NCI-H1048 (cell line): Measurements from ENCODE around the gene TAGLN.
"Not testable (repeated sequence)": the region's sequence is repeated elsewhere in the genome, so short reads cannot be mapped to it uniquely, and the experiment has no call there.

ENCODE experiments used
- DNase-seq: peaks from one replicate; lab custom pipeline; 2025; lab: John Stamatoyannopoulos, UW

TAGLN gene

GRCh38 chr11:117180661-117181585, 18.2 kb upstream of the TAGLN start:
- DNase-seq = no peak

DNA sequence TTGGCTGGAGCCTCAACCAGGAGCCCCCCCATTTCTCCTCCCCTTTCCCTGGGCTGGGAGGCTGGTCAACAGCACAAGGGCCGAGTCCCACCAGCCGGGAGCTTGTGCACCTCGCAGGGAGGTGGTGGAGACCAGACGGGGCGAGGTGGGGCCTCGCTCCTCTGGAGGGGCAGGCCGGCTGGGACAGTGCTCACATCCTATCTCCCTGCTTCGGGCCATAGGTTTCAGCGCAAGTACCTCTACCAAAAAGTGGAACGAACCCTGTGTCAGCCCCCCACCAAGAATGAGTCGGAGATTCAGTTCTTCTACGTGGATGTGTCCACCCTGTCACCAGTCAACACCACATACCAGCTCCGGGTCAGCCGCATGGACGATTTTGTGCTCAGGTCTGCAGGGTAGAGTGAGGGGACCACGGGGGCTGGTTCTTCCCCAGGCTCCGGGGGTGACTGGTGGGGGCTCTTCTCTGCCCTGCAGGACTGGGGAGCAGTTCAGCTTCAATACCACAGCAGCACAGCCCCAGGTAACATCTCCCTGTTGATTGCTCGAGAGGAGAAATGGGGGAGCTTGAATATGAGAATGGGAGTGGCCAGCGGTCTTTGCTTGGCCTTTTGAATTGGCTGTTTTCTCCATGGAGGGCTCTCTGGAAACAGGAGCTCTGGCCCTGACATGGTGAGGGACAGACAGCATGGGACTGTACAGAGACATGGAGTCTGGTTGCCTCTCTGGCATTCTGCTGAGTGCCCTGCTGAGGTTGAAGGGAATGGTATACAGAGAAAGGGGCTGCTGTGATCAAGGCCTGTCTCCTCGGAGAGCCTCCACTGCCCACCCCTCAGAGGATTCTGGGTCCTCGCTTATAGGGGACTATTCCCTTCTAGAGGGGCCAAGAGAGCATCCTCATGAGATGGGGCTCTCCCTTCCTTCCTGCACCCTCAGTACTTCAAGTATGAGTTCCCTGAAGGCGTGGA, 17.3 kb upstream of the TAGLN start:
- no peak for DNase-seq

DNA sequence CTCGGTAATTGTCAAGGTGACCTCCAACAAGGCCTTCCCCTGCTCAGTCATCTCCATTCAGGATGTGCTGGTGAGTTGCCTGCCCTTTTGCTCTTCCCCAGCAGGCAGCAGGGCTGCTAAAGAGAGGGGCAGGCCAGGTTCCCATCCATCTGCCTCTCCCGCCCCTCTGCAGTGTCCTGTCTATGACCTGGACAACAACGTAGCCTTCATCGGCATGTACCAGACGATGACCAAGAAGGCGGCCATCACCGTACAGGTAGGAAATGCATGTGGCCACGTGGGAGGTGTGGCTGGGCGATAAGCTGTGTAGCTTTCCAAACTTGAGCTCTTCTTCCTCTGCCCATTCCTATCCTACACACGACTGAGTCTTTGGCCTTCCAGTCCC, 16.6 kb upstream of the TAGLN start:
- no peak for DNase-seq

DNA sequence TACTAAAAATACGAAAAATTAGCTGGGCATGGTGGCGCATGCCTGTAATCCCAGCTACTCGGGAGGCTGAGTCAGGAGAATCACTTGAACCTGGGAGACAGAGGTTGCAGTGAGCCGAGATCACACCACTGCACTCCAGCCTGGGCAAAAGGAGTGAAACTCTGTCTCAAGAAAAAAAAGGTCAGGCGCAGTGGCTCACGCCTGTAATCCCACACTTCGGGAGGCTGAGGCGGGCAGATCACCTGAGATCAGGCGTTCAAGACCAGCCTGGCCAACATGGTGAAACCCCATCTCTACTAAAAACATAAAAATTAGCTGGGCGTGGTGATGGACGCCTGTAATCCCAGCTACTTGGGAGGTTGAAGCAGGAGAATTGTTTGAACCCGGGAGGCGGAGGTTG, 16.0 kb upstream of the TAGLN start:
- not testable (repeated sequence) for DNase-seq

DNA sequence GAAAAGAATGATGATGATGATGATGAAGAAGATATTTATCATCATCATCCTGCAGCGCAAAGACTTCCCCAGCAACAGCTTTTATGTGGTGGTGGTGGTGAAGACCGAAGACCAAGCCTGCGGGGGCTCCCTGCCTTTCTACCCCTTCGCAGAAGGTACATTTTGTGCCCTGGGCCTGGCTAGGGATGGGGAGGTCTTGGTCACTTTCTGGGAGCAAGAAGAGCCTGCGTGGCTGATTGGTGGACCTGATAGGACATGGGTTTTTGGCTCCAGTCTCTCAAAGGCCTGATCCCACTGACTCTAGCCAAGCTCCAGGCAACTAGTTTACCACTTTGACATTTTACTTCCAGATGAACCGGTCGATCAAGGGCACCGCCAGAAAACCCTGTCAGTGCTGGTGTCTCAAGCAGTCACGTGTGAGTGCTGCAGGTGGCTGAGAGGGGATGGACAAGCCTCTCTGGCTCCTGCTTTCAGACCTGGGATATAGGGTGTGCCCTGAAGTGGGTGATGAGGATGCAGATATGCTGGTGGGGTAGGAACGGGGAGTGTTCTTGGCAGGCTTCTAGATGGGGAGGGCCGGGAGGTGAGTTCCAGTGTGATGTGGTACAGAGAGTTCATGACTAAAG, 15.3 kb upstream of the TAGLN start:
- no peak for DNase-seq

DNA sequence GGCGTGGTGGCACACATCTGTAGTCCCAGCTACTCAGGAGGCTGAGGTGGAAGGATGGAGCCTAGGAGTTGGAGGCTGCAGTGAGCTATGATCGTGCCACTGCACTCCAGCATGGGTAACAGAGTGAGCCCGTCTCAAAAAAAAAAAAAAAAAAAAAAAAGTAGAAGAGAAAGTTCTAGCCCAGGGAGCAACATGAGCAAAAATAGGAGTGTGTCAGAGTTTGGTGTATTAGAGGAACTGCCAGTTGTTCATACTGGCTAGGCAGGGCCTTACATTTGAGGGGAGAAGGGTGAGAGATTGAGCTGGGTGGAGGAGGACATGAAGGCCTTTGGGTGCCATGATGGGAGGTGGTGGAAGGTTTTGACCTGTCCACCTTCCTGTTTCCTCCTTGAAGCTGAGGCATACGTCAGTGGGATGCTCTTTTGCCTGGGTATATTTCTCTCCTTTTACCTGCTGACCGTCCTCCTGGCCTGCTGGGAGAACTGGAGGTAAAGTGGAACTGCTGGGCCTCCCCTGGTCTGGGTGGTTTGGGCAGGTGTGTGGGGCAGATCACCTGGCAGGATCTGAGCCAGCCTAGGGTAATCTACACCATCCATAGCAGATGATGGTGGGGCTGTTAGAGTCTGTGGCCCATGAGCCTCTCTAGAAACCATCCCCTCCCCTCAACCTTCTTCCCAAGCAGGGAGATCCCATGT, 13.3 kb upstream of the TAGLN start:
- DNase-seq = no peak

- DNase-seq = no peak
Measured at GRCh38 chr11:117186431-117186761, 12.8 kb upstream of the TAGLN start.

DNA sequence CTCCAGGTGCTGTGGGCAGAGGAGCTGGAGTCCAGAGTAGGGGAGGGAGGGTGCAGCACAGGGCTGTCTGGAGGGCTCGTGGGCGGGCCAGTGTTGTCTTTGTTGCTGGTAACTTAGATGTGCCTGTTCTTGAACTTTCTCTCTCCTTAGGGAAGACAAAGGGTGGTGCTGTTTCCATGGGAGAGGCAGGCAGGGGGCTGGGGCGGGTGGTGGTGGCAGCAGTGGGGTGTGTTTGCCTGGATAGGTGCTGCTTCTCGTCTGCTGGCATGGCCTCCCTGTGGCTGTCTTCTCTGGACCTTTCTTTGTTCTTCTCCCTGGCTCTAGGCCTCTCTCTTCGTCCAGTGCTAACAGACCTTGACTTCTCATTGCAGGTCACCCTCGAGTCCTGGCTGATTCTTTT, 12.2 kb upstream of the TAGLN start:
- no peak for DNase-seq

DNA sequence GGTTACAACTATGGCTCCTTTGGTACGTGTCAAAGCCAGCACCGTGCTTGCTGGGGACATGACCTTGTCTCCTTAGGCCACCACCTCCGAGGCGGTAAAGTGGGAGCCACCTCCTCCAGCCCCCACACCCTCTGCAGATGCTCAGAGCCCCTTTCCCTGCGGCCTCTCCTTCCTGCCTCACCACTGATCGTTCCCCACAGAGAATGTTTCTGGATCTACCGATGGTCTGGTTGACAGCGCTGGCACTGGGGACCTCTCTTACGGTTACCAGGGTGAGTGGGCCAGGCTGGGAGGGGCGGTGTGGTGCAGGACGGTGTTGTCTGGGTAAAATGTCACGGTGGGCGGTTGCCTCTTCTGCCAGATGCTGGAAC, 11.8 kb upstream of the TAGLN start:
- no peak for DNase-seq

DNA sequence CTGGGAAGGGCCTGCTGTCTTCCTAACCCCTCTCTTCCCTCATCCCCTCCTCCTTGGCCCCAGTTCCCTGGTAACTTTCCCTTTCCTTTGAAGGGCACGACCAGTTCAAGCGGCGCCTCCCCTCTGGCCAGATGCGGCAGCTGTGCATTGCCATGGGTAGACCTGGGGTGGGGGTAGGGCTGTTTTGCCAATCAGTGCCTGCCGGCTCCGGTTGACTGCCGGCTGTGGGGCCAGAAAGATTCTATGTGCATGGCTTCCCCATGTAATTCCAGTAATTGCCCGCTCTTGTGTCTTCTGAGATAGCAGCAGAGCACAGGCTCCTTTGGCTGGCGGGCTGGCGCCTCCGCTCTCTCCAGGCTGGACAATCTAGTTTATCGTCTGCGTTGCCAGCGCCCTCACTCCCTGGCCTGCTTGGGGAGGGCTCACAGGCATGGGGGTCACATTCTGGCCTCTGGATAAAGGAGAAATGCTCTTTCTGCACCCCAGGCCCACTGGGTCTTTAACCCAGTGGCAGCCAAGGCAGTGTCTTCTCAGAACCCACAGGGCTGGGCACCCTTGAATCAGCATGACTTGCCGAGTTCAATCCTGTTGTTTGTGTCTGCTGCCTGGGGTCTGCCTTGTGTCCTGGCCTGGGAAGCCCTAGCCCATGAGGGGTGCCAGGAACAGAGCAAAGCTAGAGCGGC, 11.2 kb upstream of the TAGLN start:
- DNase-seq = no peak

- no peak for DNase-seq
Measured at GRCh38 chr11:117188620-117189081, 10.5 kb upstream of the TAGLN start.

- DNase-seq = no peak
Measured at GRCh38 chr11:117189191-117189940, 9.8 kb upstream of the TAGLN start.

GRCh38 chr11:117189941-117190544, 9.1 kb upstream of the TAGLN start:
- DNase-seq = no peak

- no peak for DNase-seq
Measured at GRCh38 chr11:117191680-117192400, 7.3 kb upstream of the TAGLN start.

- no peak for DNase-seq
Measured at GRCh38 chr11:117192401-117192875, 6.7 kb upstream of the TAGLN start.

- DNase-seq = no peak
Measured at GRCh38 chr11:117193130-117194020, 5.8 kb upstream of the TAGLN start.

DNA sequence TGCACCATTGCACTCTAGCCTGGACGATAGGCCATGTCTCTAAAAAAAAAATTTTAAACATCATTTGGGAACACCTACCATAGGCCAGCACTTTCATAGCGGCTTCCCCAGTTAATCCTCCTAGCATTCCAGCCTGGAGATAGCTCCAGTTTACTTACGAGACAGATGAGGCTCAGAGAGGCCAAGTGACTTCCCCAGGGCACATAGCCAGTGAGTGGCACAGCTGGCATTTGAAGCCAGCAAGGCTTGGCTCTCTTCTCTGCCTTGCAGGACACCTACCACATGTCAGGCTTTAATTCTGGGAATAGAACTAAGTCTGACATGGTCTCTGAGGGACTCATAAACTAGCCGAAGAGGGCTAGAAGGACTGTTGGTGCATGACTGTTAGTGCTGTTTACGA, 4.9 kb upstream of the TAGLN start:
- no peak for DNase-seq

DNA sequence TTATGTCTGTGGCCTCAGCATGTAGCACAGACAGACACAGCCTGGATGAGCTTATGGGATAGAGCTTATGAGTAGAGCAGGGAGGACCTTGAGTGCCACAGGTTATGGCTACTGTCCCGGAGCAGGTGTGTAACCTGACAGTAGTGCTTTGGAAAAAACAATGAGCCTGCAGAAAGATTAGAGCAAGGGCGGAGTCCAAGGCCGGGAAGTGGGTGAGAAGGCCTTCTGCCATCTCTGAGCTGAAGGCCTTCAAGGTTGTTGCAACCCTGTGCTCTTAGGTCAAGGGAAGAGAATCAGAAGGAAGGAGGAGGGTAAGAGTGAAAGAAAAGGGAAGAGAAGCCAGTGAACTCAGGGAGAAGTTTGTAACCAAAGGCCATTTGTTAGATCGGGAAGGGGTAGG, 3.9 kb upstream of the TAGLN start:
- no peak for DNase-seq
